Heart left ventricle (tissue), 16 donors: ENCODE measurements around the gene HLA-DPB1. TPM values are rescaled to one million over a fixed set of nuclear protein-coding genes. Genes with fewer than 3 reads are reported as not detected.
A peak's percentile ranks its signal among the peaks of the same experiment; 100 is the strongest.

ENCODE experiments used
- ATAC-seq, 4 donors: fragments of 200-7000 bp; cut with Tn5 transposase; one replicate each; pipeline ENCODE4 v1.9.1; 2020 to 2022; ENCODE audit warnings: moderate library complexity in 4 of 4, mild to moderate bottlenecking in 3 of 4, moderate number of reproducible peaks in 1 of 4
- DNase-seq, 5 donors: peaks; one replicate each; pipeline ENCODE4 v3.0.0-alpha.2; 2020
- H3K27ac ChIP-seq, 12 donors: fragments of 200-600 bp; sonication (generic) in 4 of 12; one replicate each; pipeline versions ENCODE4 v1.5.0 to v1.8.0; 2016 to 2022; ENCODE audit warnings: mild to moderate bottlenecking in 2 of 12
- H3K27me3 ChIP-seq, 9 donors: fragments of 200-600 bp; sonication (generic) in 2 of 9; one replicate each; pipeline versions ENCODE4 v1.5.1 to v1.8.0; 2016 to 2022; ENCODE audit warnings: mild to moderate bottlenecking in 3 of 9
- H3K36me3 ChIP-seq, 9 donors: fragments of 200-600 bp; sonication (generic) in 2 of 9; one replicate each; pipeline versions ENCODE4 v1.5.0 to v1.8.0; 2018 to 2022; ENCODE audit warnings: mild to moderate bottlenecking in 2 of 9
- H3K4me1 ChIP-seq, 12 donors: fragments of 200-600 bp; sonication (generic) in 4 of 12; one replicate each; pipeline versions ENCODE4 v1.5.0 to v1.8.0; 2016 to 2022; ENCODE audit warnings: mild to moderate bottlenecking in 3 of 12
- H3K4me3 ChIP-seq, 12 donors: fragments of 200-600 bp; sonication (generic) in 4 of 12; one replicate each; pipeline versions ENCODE4 v1.5.0 to v1.8.0; 2017 to 2022; ENCODE audit warnings: mild to moderate bottlenecking in 9 of 12, moderate library complexity in 4 of 12
- H3K9me3 ChIP-seq, 12 donors: fragments of 200-600 bp; sonication (generic) in 4 of 12; one replicate each; pipeline versions ENCODE4 v1.5.0 to v1.8.0; 2016 to 2022; ENCODE audit warnings: mild to moderate bottlenecking in 1 of 12
- POLR2A ChIP-seq, 2 donors: fragments of 450-650 bp; IDR thresholded peaks; one replicate each; pipeline ENCODE4 v1.6.1; 2017; ENCODE audit warnings: antibody characterized with exemption in 2 of 2, mild to moderate bottlenecking in 2 of 2, moderate library complexity in 2 of 2
- WGBS, 4 donors: extraction: QIAGEN DNeasy Blood & Tissue Kit in 2 of 4; methylation state at CpG; one replicate each; pipeline versions ENCODE4 v1.1.5 to v1.1.7; 2013 to 2018; 5-methylcytosine and 5-hydroxymethylcytosine counted together
- intact Hi-C, 10 donors: fragments of 100-400 bp; cut with DNase I; formaldehyde crosslinking; loops; one replicate each; pipeline versions ENCODE4 v1.11.1 to v1.14.2; 2022
- polyA plus RNA-seq, 2 donors: library from polyadenylated mRNA; stranded (reverse); fragments of 200-250 nt; gene quantifications; one replicate each; pipeline ENCODE4 v1.2.3, GENCODE V29; 2013
- total RNA-seq, 9 donors: library from RNA; depleted of rRNA in 2 of 9; stranded (reverse); fragments of >200 nt in 2 of 9; fragmentation: NEBNext Ultra II Directional in 3 of 9; extraction: Animal tissue kit (Norgen Biotek cat#: 25700) in 3 of 9; gene quantifications; one replicate each; pipeline versions ENCODE4 v1.1.0 to v1.2.4, GENCODE V29; 2016 to 2023
- TF ChIP-seq, protein P1 (sequence below), 12 donors: fragments of 200-600 bp; sonication (generic) in 4 of 12; IDR thresholded peaks; one replicate each; pipeline versions ENCODE4 v1.5.0 to v1.8.0; 2018 to 2022; ENCODE audit warnings: antibody characterized with exemption in 12 of 12, mild to moderate bottlenecking in 5 of 12
- donor health status: ischemic (EF 13 %, LVEDD 7.1; RV severe dilation, severe dysfunction).
- donor health status: healthy with polysubstance abuse.
- donor health status: DM: no; HTN: yes; CAD: no.
- donor health status: DM: no; HTN: no; CAD: no.
- donor health status: ischemic (EF 25% LVEDD 6.9; RV normal size, moderate dysfunction).
- donor health status: ischemic (EF 25% LVEDD 5.7; RV mildly dilated, moderate dysfunction).
- donor health status: healthy.
- donor health status: DM: yes; HTN: yes; CAD: no.
- donor health status: ischemic (EF 35%, LVEDD 5.7; RV mildly dilated, moderate dysfunction).
- donor health status: nonischemic (EF 11% LVEDD 7.7; RV severe dilation, severe dysfunction).
- donor health status: DM: yes; HTN: yes; CAD: no.
- donor health status: PGD.
- donor health status: ischemic (EF 29% LVEDD 5.4; RV normal size, mild dysfunction).
- donor health status: nonischemic (EF 23%, LVEDD 6.1; RV moderate dilation, normal function).

HLA-DPB1 gene
- total and polyA plus RNA-seq, 11 donors = 16.6 to 346 (median 30.6) TPM

DNA sequence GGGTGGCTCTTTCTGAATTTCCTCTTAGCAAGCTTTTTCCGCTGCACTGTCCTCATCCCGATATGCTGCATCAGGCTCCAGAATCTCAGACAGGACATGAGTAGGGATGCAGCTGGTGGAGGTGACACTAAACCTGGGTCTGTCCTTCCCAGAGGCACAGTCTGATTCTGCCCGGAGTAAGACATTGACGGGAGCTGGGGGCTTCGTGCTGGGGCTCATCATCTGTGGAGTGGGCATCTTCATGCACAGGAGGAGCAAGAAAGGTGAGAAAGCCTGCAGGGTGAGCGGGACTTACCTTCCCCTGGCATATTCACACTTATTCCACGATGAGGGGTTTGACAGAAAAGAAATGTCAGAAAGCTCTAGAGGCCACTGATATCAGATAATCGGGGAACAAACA is 9.8 kb downstream of the HLA-DPB1 start:
- Histone ChIP-seq H3K27ac (no peak overlapping the region), H3K4me1 (peaks cover 0 to 24% (median 12%) of the 10 kb centered on the region in 12 donors), H3K36me3 (peaks cover 0 to 73% (median 17%) of the 10 kb centered on the region in 9 donors), H3K27me3 (no peaks in the 10 kb centered on the region), H3K9me3 (no peaks in the 10 kb centered on the region), H3K4me3 (no peak overlapping the region)
- whole genome bisulfite sequencing, 4 donors = 59 to 88% (median 77%) methylated on average over 7 to 8 of the region's 8 CpGs
- intact Hi-C loops = loop anchor here in 2 of 10 donors (5.0 kb wide), 2 partner anchors 73 to 78 kb away; partner anchors contain the start of gene HLA-DOA (in 1 of the 2)
- ATAC-seq (no peak), DNase-seq (no peak)
- TF ChIP-seq, protein P1, sequence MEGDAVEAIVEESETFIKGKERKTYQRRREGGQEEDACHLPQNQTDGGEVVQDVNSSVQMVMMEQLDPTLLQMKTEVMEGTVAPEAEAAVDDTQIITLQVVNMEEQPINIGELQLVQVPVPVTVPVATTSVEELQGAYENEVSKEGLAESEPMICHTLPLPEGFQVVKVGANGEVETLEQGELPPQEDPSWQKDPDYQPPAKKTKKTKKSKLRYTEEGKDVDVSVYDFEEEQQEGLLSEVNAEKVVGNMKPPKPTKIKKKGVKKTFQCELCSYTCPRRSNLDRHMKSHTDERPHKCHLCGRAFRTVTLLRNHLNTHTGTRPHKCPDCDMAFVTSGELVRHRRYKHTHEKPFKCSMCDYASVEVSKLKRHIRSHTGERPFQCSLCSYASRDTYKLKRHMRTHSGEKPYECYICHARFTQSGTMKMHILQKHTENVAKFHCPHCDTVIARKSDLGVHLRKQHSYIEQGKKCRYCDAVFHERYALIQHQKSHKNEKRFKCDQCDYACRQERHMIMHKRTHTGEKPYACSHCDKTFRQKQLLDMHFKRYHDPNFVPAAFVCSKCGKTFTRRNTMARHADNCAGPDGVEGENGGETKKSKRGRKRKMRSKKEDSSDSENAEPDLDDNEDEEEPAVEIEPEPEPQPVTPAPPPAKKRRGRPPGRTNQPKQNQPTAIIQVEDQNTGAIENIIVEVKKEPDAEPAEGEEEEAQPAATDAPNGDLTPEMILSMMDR (IDR thresholded peaks at IDR 0.05) = no peak
- no peak for TF ChIP-seq POLR2A (IDR thresholded peaks at IDR 0.05)

DNA sequence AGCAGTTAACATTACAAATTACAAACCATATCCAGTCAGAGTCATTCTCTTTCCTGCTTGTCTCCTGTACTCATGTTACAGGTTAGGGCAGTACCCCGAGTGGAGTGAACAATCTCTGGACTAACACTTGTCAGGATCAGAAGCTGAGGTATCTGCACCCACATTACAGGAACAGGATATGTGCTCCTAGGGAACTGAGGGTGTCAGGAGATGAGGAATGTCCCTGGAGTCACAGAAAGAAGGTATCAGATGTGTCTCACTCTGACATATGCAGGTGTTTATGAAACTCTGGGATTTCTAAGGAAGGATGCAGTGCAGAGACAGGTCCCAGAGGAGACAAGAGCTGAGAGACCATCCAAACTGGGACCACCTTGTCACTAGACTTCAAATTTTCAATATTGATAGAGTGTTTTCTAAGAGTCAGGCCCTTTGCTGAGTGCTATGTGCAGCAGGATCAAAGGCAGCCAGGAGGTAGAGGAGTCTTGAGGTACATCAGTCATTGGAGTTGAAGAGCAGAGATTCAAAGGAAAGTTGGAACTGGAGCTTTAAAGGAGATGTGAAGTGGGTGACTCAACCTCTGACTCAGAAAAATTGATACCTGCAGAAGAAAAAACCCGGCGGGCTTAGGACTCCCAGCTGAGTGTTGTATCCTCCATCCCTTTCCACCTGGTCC is 12.6 kb downstream of the HLA-DPB1 start:
- no peak overlapping the region for H3K27ac ChIP-seq
- H3K4me3 ChIP-seq = no peak overlapping the region
- 70 to 87% (median 80%) methylated on average over 3 of the region's 3 CpGs for WGBS, 4 donors
- H3K9me3 ChIP-seq = no peaks in the 10 kb centered on the region
- intact Hi-C loops = loop anchor here in 2 of 10 donors (5.0 kb wide), 2 partner anchors 76 to 81 kb away; partner anchors contain the start of gene HLA-DOA (in 1 of the 2)
- peaks cover 0 to 7% (median 0%) of the 10 kb centered on the region in 9 donors for H3K27me3 ChIP-seq
- TF ChIP-seq, protein P1 (IDR thresholded peaks at IDR 0.05) = no peak
- no peak for TF ChIP-seq POLR2A (IDR thresholded peaks at IDR 0.05)
- DNase-seq (no peak), ATAC-seq (no peak)
- H3K36me3 ChIP-seq = peaks cover 0 to 49% (median 17%) of the 10 kb centered on the region in 9 donors
- H3K4me1 ChIP-seq = peaks cover 0 to 6% (median 0%) of the 10 kb centered on the region in 12 donors

DNA sequence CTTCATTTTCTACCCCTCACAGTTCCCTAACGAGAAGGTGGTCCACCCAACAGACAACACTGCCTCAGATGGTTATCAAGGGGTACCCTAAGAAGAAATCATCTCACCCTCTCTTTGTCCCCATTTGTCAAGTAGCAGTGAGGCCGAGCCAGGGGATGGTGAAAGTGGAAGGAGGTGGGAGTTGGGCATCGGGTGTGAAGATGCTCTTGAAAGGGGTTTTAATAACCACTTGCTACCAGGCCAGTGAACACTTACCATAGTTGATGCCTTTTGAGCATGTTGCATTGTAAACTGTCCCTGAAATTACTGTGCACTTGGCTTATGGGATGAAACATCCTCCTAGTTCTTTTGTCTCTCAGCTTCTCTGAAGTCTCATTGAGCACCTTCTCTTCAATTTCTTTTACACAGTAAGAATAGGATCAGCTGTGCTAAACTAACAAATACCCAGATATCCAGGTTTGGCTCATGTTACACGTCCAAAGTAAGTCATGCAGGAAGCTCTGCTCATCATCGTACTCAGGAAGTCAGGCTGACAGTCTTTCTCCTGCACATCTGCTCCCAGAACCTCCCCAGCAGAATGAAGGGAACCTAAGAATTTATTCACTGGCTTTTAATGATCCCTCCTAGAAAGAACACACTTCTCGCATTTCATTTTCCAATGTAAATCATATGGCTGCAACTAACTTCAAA is 13.3 kb downstream of the HLA-DPB1 start:
- H3K9me3 ChIP-seq = no peaks in the 10 kb centered on the region
- WGBS, 4 donors = 39 to 65% (median 54%) methylated on average over 6 of the region's 6 CpGs
- peaks cover 0 to 8% (median 0%) of the 10 kb centered on the region in 9 donors for H3K27me3 ChIP-seq
- intact Hi-C loops = loop anchor here in 2 of 10 donors (5.0 kb wide), 2 partner anchors 77 to 82 kb away; partner anchors contain the start of gene HLA-DOA (in 1 of the 2)
- no peak overlapping the region for H3K27ac ChIP-seq
- H3K36me3 ChIP-seq = peaks cover 0 to 42% (median 17%) of the 10 kb centered on the region in 9 donors
- ATAC-seq = no peak
- H3K4me1 ChIP-seq = peaks cover 0 to 6% (median 0%) of the 10 kb centered on the region in 12 donors
- H3K4me3 ChIP-seq = no peak overlapping the region
- TF ChIP-seq POLR2A (IDR thresholded peaks at IDR 0.05) = no peak
- TF ChIP-seq, protein P1 (IDR thresholded peaks at IDR 0.05) = no peak
- no peak for DNase-seq

DNA sequence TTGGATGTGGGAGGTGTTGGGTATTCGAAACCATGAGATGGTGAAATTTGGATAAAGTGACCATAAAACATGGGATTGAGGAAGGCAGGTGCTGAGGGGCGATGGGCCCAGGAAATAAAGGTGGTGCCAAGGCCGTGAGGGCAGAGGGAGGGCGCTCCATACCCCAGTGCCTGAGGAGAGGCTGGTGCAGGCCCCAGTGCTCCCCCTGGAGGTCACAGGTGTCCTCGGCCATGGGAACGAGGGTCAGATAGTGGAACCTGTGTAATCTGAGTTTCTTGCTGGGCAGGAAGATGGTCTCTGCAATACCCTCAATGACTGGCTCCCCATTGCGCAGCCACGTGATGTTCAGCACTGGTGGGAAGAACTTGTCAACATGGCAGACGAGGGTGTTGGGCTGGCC is 16.2 kb downstream of the HLA-DPB1 start:
- DNase-seq (peak in 1 of 5 donors; percentile 75), ATAC-seq (peak in 3 of 4 donors; percentile 20 to 54 (median 54))
- Histone ChIP-seq H3K27ac (no peak overlapping the region), H3K27me3 (peaks cover 0 to 11% (median 0%) of the 10 kb centered on the region in 9 donors), H3K4me1 (peaks cover 0 to 6% (median 0%) of the 10 kb centered on the region in 12 donors), H3K9me3 (no peaks in the 10 kb centered on the region), H3K36me3 (peaks cover 0 to 13% (median 6%) of the 10 kb centered on the region in 9 donors), H3K4me3 (no peak overlapping the region)
- TF ChIP-seq POLR2A (IDR thresholded peaks at IDR 0.05) = no peak
- TF ChIP-seq, protein P1 (IDR thresholded peaks at IDR 0.05) = peak in 11 of 12 donors; percentile 18 to 64 (median 53)
- intact Hi-C loops = loop anchor here in 2 of 10 donors (1.0 to 2.0 kb wide), 2 partner anchors 75 to 77 kb away; no protein-coding TSS in a partner anchor
- WGBS, 4 donors = 28 to 47% (median 35%) methylated on average over 9 of the region's 9 CpGs
